Measurements from ENCODE around the gene FBH1.

DNA sequence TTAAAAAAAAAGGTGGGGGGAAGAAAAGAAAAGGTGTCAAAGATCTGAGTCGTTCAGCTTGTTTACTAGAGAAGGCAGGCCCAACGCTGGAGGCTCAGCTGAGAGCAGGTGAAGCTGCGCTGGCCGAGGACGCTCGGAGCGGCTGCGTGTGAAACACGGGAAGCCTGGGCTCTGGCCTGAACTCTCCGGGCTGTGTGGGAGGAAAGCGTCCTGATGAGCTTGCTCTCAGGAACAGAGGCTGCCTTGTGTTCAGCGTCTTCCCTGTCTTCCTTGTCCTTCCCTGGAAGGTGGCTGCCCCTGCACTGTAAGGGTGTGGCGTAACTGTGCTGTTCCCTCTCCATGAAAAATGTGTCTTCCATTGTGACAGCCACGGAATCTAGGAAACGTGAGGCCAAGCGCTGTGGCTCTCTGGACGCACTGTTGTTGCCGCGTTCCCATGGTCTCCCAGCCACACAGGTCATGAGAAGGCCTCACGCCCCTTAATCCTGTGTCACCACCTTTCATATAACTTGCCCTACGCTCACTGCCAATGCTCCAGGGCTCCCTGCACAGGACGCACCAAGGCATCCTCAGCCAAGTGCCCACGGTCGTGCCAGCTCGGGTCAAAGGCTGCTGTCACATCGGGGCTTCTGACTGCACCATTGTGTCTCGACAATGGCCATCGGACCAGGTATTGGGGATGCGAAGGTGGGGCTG lies 71.5 kb downstream of the FBH1 start:
- TF ChIP-seq, protein P1, sequence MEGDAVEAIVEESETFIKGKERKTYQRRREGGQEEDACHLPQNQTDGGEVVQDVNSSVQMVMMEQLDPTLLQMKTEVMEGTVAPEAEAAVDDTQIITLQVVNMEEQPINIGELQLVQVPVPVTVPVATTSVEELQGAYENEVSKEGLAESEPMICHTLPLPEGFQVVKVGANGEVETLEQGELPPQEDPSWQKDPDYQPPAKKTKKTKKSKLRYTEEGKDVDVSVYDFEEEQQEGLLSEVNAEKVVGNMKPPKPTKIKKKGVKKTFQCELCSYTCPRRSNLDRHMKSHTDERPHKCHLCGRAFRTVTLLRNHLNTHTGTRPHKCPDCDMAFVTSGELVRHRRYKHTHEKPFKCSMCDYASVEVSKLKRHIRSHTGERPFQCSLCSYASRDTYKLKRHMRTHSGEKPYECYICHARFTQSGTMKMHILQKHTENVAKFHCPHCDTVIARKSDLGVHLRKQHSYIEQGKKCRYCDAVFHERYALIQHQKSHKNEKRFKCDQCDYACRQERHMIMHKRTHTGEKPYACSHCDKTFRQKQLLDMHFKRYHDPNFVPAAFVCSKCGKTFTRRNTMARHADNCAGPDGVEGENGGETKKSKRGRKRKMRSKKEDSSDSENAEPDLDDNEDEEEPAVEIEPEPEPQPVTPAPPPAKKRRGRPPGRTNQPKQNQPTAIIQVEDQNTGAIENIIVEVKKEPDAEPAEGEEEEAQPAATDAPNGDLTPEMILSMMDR (IDR thresholded peaks at IDR 0.05) = no peak
- TF ChIP-seq, protein P2, sequence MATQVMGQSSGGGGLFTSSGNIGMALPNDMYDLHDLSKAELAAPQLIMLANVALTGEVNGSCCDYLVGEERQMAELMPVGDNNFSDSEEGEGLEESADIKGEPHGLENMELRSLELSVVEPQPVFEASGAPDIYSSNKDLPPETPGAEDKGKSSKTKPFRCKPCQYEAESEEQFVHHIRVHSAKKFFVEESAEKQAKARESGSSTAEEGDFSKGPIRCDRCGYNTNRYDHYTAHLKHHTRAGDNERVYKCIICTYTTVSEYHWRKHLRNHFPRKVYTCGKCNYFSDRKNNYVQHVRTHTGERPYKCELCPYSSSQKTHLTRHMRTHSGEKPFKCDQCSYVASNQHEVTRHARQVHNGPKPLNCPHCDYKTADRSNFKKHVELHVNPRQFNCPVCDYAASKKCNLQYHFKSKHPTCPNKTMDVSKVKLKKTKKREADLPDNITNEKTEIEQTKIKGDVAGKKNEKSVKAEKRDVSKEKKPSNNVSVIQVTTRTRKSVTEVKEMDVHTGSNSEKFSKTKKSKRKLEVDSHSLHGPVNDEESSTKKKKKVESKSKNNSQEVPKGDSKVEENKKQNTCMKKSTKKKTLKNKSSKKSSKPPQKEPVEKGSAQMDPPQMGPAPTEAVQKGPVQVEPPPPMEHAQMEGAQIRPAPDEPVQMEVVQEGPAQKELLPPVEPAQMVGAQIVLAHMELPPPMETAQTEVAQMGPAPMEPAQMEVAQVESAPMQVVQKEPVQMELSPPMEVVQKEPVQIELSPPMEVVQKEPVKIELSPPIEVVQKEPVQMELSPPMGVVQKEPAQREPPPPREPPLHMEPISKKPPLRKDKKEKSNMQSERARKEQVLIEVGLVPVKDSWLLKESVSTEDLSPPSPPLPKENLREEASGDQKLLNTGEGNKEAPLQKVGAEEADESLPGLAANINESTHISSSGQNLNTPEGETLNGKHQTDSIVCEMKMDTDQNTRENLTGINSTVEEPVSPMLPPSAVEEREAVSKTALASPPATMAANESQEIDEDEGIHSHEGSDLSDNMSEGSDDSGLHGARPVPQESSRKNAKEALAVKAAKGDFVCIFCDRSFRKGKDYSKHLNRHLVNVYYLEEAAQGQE (IDR thresholded peaks at IDR 0.05; ENCODE audit: insufficient read depth in 1 of 2, low read depth in 2 of 2, low read length in 1 of 2) = no peak
